ENCODE measurements around the gene TMED8. TPM values are rescaled to one million over a fixed set of nuclear protein-coding genes. Genes with fewer than 3 reads are reported as not detected.

The TMED8 gene
- total RNA-seq, 1 experiment from 2014 or later, result 21.2 TPM

GRCh38 chr14:77324816-77325745, 51.8 kb downstream of the TMED8 start:
- Histone ChIP-seq H3K9me3 (ENCODE audit: control insufficient read depth in 1 of 2, insufficient read depth in 1 of 2, low read depth in 1 of 2, low read length in 2 of 2) (no peaks in the 10 kb centered on the region), H3K36me3 (ENCODE audit: control insufficient read depth in 1 of 2, insufficient read depth in 2 of 2, low read length in 2 of 2) (no peaks in the 10 kb centered on the region), H3K27ac (ENCODE audit: low read depth, low read length) (no peak overlapping the region), H2AFZ (ENCODE audit: low read depth, low read length, poor library complexity, severe bottlenecking) (no peak overlapping the region), H3K9ac (ENCODE audit: low read length) (no peak overlapping the region), H3K9me2 (ENCODE audit: insufficient read depth) (no peaks in the 10 kb centered on the region), H3K4me1 (ENCODE audit: control insufficient read depth in 1 of 2, insufficient read depth in 2 of 2, low read length in 2 of 2) (peaks cover 8 to 11% of the 10 kb centered on the region in 2 experiments; a peak in 3 of 4 replicates), H3K79me2 (ENCODE audit: insufficient read depth, low read length) (peaks cover 5% of the 10 kb centered on the region; the same call in 1 of the 2 replicates), H3K4me2 (ENCODE audit: low read length) (no peak overlapping the region), H3K4me3 (replicated peaks in 1 of 2; ENCODE audit: low read depth in 1 of 2, low read length in 2 of 2) (no peak overlapping the region), H4K20me1 (ENCODE audit: insufficient read depth) (no peaks in the 10 kb centered on the region), H3K27me3 (ENCODE audit: insufficient read depth, low read length) (no peaks in the 10 kb centered on the region)
- DNase-seq (ENCODE audit: low read depth, low spot score) (no peak), ATAC-seq (no peak)
- TF ChIP-seq CTCF (IDR thresholded peaks at IDR 0.05 in 2 of 3, conservative IDR thresholded peaks at IDR 0.05 in 1 of 3; ENCODE audit: borderline replicate concordance in 1 of 3, insufficient read depth in 1 of 3, low read depth in 2 of 3, low read length in 2 of 3), result no peak
- no peak for TF ChIP-seq YY1 (IDR thresholded peaks at IDR 0.05; ENCODE audit: extremely low read depth, insufficient replicate concordance, low read depth, low read length)
- TF ChIP-seq SIN3A (IDR thresholded peaks at IDR 0.05; ENCODE audit: low read depth), result no peak
- TF ChIP-seq ELF1 (IDR thresholded peaks at IDR 0.05; ENCODE audit: borderline replicate concordance, low read depth), result no peak
- TF ChIP-seq ZNF274 (IDR thresholded peaks at IDR 0.05; ENCODE audit: low read depth, low read length), result no peak
- no peak for TF ChIP-seq ZBTB33 (IDR thresholded peaks at IDR 0.05; ENCODE audit: extremely low read depth, insufficient replicate concordance, low read length)
- TF ChIP-seq EZH2 (IDR thresholded peaks at IDR 0.05), result no peak
- TF ChIP-seq CBX3 (IDR thresholded peaks at IDR 0.05; ENCODE audit: low read depth), result no peak
- no peak for TF ChIP-seq SRF (IDR thresholded peaks at IDR 0.05; ENCODE audit: low read depth)
- no peak for TF ChIP-seq MAX (IDR thresholded peaks at IDR 0.05)
- TF ChIP-seq ZFX (IDR thresholded peaks at IDR 0.05), result no peak
- TF ChIP-seq REST (IDR thresholded peaks at IDR 0.05; ENCODE audit: low read depth), result no peak
- TF ChIP-seq FOSL1 (IDR thresholded peaks at IDR 0.05; ENCODE audit: low read depth), result no peak
- no peak for TF ChIP-seq EZH2phosphoT487 (IDR thresholded peaks at IDR 0.05; ENCODE audit: borderline replicate concordance)
- no peak for TF ChIP-seq TCF7L2 (IDR thresholded peaks at IDR 0.05; ENCODE audit: borderline replicate concordance, extremely low read depth, insufficient read depth, insufficient read length)
- no peak for TF ChIP-seq JUND (IDR thresholded peaks at IDR 0.05)
- no peak for TF ChIP-seq POLR2AphosphoS5 (IDR thresholded peaks at IDR 0.05; ENCODE audit: low read depth, low read length)
- ChIA-PET CTCF (interaction anchor here (1.4 to 1.5 kb wide), 2 partner anchors 9 to 174 kb away, joined by 4 read pairs; no protein-coding TSS in a partner anchor), RAD21 (ENCODE audit: low non-redundant PET in 1 of 2, low total read pairs in 2 of 2, uncharacterized antibody in 2 of 2, unreplicated experiment in 2 of 2) (no interaction called here), POLR2A (no interaction called here)
- intact Hi-C loops (cut with micrococcal nuclease), result loop anchor here (5.0 kb wide), 1 partner anchor 132 kb away; the partner anchor contains the start of genes AHSA1 and VIPAS39
- BruUV-seq (replicated peaks), result no TSS peak

All from HCT116 (cell line).